HG03135 (cell line): Measurements from ENCODE around the gene SPOCK1.

Source experiments
- ATAC-seq: cut with Tn5 transposase; IDR thresholded peaks from one replicate; pipeline ENCODE4 v1.9.1; 2021; ENCODE audit warnings: mild to moderate bottlenecking, moderate library complexity; ENCODE audit not compliant: unreplicated experiment

SPOCK1 gene

DNA sequence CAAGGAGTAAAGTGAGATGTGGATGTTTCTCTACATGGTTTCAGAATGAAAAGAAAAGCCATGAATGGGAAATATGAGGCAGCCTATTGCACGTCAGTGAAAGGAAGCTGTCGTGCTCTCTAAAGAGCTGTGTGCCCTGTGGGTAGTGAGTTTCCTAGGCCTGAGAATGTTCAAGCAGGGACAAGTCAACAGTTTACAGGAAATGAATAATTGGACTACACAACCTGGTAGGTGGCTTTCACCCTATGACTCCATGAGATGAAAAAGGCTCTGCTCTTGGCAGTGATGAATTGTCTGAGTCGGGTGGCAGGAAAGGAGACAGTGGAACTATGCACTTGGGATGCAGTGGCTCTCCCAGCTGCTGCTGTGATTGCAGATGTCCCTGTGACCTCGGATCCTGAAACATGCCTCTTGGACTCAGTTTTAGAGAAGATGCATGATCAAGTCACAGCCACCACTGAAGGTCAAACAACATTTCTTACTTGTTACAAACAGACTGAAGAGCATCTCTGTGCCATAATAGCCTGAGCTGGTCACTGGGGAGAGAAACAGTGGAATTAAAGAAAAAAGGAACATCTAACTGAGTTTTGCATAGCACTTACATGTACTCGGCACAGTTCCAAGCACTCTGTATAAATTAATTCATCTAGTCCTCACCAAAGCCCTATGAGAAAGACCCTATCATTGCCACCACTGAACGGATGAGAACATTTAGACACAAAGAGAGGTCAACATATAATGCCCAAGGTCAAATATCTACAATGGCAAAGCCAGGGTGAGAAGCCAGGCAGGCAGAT is 293.7 kb downstream of the SPOCK1 start:
- no peak for ATAC-seq

DNA sequence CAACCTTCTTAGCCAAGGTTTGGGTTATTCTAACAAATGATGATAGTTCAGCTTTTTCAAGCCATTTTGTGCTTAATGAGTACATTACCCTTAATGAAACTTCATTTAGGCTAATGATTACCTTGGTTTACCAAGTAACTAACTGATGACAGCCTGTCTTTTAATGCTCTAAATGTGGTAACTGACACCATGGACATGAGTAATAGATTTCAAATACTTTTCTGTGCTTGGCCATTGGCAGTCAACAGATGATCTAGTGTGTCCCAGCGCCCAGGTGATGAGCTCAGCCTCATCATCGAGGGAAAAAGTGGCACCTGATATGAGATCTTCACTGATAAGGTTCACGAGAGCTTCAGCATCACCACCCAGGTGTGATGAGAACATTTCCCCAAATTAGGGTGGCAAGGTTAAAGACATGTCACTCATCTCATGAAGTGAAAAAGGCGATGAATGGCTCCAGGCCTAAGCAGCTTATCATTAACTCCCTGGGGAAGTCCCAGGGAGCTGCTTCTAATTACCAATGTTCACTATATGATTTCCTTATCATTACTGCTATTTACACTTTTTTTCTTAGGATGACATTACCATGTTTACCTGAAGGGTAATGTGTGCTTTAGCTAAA is 296.0 kb downstream of the SPOCK1 start:
- ATAC-seq = no peak

DNA sequence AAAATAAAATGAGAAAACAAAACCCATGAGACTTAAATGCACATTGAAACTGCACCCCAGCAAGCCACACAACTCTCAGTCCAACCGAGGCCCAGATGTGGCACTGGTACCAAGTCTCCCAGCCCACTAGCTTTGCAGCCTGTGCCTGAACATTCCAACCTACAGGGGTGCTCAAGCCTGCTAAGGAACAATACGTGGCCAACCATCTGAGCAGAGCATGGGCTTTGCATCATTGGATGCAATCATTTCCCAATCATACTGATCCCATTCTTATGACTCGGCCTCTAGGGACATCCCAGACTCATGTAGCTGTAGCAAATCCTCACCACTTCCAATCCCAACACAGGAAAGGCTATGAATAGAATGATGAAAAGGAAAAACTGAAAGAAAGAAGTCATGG is 297.2 kb downstream of the SPOCK1 start:
- ATAC-seq = no peak

DNA sequence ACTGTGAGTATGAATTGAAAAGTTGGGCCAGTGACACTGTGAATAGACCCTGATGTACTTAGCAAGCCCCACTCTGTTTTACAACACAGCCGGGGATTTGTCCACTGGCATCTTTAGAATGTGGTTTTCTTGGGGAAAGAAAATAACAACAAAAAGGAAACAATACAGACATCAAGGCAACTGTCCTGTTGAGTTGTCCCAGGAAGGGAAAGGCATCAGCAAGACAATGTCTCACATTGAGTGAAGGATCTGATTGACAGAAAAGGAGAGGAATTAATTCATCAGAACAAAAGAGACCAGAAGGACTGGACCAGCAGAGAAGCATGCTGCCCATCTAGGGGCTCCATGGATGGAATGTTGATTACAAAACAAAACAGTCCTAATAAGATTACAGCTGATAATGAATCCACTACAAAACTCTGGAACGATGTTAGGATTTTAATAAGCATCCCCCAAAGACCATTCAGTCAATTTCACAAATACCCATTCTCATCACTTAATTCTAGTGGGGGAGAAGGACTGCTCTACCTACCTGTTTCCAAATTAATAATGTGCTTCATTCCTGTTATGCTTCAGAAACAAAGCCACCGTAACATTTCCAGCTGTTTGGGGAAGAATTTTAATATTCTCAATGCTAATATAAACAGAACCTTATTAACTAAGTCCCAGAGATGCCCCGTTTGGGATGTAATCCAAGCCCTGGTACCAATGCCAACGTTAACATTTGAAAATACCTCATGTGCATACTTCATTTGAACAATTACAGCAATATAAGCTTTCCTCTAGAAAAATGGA is 298.0 kb downstream of the SPOCK1 start:
- ATAC-seq = no peak

DNA sequence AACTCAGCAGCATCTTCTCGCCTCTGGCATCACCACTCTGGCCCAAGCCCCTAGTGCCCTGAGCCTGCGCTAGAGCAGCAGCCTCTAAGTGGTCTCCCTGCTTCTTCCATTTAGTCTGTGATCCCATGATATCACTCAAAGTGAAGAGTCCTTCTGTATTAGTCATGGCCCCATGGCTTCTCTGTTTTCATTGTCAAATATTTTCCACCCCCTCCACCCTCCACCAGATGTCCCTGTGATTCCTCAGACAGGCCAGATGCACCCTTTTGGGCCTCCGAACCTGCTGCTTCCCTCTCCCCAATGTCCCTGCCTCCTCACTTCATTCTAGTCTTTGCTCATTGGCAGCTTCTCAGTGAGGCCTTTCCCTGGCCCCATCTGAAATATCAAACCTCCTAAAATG is 299.2 kb downstream of the SPOCK1 start:
- ATAC-seq = no peak

DNA sequence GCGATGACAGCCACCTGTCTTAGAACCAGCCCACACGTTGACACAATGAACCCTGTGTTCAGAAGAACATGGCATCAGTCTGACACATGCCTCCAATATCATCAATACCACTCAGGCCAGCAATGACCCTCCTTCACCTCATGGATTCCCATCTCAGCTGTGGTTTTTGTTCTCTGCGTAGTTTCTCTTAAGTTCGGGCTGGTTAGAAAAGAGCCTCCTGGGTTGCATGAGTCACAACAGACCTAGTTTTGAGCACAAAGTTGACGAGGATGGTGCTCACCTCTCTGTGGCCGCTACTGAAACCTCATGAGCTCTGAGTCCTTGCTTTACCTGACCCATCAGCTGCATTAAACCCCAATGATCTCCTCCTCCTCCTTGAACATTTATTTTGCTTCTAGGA is 299.9 kb downstream of the SPOCK1 start:
- ATAC-seq = no peak

DNA sequence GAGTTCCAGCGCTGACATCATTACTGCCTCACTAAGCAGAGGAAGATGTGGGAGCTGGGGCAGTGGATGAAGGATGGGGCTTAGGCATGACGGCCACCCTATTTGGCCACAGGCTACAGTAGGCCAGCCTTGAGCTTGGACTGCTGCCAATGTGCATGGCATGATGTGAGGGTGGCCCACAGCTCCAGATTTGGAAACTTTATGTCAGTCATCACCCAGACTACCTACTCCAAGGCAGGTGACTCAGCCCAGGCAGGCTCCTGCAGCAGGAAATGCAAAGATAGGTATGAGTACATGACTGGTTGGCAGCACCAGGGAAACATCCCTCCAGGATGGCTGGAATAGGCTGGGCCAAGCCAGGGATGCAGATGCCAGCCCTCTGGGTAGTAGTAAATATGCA is 303.6 kb downstream of the SPOCK1 start:
- no peak for ATAC-seq

DNA sequence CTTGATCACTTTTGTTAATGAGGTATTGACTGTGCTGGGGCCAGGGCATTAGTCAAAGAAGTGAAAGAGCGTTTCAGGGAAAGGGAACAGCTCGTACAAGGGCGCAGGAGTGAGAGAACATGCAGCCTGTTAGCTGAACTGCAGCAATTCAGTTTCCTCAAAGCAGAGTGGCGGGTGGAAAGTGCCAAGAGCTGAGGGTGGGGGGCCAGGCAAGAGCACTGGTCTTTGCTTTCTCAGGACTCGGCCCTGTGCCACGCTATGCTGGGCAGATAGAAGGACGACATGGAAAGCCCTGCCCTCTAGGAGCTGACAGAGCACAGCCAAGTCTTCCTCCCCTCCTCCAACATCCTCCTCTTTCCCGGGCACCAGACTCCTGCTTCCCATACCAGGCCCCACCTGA is 304.8 kb downstream of the SPOCK1 start:
- no peak for ATAC-seq

DNA sequence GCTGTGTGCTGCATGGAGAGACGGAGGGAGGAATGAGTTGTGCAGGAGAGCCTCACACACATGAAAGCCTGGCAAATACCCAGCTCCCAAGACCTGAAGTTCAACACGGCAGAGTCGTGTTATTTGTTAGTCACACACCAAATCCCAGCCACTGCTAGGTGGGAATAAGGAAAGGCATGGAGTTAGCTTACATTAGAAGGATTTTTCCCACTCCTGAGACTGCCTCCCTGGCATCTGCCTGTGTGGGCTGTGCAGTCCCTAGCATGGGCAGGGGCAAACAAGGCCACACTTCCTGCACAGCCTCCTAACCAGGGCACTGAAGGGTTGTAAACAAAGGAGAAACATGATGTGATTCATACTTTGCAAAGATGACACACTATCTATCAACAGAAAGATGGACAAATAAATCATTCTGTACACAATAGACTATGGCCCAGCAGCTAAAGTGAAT is 306.8 kb downstream of the SPOCK1 start:
- ATAC-seq = no peak

DNA sequence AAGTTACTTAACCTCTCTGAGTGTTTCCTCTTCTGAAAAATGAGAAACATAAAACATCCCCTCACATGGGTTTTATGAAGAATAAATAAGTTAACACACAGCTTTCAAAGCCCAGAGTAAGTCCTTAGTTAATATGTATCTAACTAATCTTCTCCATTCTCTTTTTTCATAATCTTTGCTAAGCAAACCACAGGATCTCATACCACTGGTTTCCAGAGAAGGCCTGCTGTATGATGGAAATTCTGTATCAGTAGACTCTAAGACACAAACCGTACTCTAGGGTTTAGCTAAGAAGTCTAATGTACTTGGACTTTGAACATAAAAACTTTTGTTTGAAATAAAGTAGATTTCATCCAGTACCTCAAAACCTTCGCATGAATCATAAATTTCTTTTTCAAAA is 307.9 kb downstream of the SPOCK1 start:
- no peak for ATAC-seq

DNA sequence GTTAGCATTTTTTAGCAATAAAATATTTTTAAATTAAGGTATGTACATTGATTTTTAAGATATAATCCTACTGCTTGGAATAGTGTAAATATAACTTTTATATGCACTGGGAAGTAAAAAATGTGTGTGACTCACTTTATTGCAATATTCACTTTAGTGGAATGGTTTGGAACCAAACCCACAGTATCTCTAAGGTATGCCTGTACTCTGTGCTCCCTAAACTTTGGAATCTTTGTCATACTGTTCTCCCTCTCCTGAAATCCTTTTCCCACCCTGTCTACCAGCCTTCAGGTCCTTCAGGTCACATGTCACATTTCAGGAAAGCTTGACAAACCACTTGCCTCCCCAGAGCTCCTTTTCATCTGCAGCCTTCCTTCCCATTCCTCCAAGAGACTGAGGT is 308.7 kb downstream of the SPOCK1 start:
- ATAC-seq = no peak

DNA sequence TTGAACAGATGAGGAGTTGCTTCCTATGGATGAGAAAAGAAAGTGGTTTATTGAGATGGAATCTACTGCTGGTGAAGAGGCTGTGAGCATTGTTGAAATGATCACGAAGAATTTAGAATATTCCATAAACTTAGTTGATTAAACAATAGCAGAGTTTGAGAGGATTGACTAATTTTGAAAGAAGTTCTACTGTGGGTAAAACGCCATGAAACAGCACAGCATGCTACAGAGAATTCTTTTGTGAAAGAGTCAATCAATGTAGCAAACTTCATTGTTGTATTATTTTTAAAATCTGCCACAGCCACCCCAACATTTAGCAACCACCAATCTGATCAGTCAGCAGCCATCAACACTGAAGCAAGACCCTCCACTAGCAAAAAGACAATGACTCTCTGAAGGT is 309.1 kb downstream of the SPOCK1 start:
- ATAC-seq = no peak

DNA sequence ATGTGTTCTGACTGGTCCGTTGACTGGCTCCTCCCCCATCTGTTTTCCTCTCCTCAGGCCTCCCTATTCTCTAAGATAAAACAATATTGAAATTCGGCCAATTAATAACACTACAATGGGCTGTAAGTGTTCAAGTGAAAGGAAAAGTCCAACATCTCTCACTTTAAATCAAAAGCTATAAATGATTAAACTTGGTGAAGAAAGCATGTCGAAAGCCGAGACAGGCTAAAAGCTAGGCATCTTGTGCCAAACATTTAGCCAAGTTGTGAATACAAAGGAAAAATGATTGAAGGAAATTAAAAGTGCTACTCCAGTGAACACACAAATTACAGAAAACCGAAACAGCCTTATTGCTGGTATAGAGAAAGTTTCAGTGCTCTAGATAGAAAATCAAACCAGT is 310.6 kb downstream of the SPOCK1 start:
- ATAC-seq = no peak

DNA sequence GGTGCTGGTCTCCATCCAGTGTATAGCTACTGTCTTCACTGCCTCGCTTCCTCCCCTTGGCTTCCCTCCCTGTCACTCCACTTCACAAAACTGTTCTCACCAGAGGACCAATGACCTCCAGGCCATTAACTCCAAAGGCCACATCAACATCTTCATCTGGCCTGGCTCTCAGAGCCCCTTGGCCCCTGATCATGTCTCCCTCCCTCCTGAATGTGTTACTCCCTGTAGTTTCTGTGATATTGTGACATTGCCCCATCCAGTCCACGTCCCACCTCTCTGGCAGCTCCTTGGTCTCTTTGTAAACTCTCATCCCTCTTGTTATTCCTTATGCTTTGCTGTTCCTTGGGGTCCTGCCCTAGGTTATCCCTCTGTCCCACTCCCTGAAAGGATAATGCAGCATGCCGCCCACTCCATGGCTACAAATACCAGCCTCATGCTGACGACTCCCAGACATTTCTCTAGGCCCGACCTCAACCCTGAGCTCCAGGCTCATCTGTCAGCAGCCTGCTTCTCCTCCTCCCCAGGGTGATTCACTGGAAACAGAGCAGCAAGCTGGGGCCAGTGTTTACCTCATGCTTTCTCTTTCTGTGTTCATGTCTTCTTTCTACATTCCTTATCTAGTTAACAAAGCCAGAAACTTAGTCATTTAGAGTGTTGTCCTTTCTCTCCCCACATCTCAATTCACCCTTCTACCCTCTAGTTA is 312.2 kb downstream of the SPOCK1 start:
- ATAC-seq = no peak

DNA sequence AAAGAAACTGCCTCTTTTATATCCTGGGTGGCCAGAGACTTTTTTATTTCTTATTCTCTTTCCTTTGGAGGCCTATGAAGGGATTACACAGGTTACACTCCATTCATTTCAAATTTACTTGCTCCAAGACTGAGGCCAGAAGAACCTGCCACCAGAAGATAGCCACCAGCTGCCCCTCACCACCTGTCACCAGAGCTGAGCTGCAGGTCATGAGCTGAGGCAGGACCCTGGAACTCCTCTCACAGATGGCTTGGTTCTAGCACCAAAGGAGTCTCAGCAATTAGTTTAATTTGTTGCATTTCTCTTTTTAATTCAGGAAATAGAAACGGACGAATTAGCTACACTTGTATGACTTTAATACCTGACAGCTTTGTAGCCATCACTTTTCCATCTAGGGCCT is 313.9 kb downstream of the SPOCK1 start:
- ATAC-seq = no peak

DNA sequence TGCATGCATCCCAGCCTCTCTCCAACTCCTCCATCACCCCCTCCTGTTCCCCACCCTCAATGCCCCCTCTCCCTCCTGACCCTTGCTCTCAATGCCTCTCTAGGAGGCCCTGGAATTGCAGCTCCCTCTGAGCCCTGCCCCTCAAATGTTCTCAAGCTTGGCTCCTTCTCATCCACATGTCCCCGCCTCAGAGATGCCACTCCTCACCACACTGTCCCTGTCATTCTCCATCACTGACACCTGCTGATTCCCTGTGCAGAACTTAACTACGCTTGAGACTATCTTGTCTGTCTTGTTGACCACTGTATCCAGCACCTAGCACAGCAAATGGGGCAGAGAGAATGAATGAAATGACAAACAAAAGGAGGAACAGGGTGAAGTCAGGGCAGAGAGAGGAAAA is 314.4 kb downstream of the SPOCK1 start:
- ATAC-seq = no peak

DNA sequence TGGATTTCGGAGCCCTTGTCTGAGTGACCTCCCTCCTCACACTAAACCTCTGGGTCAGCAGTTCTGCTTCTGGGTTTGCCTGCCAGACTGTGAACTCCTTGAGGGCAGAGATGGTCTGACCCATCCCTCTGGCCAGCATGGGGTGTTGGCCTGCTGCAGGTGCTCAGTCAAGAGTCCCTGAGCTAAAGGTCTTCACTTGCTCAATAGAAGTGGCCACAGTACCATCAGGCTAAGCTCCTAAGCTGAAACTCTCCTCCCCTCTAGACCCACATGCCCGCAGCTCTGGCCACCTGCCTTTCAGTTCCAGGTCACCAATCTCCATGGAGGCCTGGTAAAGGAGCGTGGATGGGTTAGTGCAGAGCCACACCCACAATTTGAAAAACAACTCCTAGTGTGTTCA is 316.6 kb downstream of the SPOCK1 start:
- no peak for ATAC-seq

DNA sequence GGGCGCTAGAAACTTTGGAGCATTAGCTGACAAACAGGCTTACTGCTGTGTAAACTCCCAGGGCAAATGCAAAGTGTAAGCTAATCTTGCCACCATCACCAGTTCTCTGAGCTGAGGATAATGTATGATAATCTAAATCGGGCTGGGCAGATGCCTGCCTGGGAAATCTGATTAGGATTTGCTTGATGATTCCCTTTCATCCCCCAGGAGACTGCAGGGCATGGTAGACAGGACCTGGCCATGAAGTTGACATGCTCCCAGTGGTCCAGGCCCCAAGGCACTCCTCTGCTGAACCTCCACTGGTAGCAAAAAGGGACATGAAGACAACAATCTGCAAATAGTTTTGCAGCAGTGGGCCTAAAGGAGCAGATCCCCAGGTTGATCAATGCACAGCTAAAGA is 317.5 kb downstream of the SPOCK1 start:
- ATAC-seq = no peak

DNA sequence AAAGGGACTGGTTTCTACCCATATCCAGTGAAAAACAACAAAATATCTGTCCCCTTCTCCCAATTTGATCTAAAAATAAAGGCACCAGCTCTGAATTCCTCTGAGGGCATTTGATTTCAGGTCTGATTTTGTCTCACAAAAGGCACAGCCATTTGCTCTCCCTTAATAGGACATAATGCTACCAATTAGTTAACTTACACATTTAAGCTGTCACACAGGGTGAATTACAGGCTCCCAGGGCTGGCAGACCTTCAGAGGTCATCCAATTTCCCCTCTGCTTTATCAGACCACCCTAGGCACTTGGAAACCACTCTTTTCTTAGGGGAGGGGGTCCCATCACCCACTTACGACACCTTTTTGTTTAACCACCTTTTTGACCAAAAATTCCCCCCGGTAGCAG is 319.9 kb downstream of the SPOCK1 start:
- ATAC-seq = no peak

DNA sequence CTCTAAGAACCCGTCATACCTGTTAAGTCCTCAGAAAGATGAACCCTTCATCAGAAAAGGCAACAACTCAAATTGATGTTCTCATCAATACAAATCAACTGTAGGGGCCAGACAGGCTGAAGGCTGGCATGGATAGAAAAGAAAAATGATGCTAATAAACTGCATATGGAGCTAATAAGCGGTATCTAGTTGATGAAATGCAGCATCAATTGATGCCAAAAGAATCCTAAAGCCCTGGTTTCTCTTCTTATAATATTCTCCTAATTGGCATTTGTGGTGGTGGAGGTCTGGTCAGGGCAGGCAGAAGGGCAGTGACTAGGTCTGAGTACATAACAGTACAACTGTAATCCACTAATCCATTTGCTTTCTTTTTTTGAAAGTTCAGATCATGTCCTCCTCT is 322.5 kb downstream of the SPOCK1 start:
- no peak for ATAC-seq

DNA sequence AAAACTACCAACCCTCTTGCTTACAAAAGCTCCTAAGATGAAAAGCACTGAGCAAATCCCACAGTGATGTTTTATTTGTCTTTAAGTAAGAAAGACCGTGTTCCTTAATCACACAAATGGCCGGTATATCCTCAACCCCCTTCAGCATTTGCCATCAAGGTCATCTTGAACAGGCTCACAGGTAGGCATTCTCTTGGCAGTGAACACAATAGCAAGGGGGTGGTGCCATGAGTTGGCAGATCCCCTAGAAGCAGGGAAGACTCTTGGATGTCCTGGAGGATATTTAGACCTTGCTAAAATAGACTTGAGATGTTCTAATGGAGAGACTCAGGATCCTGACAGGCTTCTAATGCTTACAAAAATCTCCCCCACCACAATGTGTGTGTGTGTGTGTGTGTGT is 323.0 kb downstream of the SPOCK1 start:
- ATAC-seq = no peak
